Tibial artery (tissue), 4 donors: ENCODE measurements around the gene MMP1.
A peak's percentile ranks its signal among the peaks of the same experiment; 100 is the strongest.

Experiments used
- DNase-seq, 2 donors: peaks; one replicate each; pipeline ENCODE4 v3.0.0-alpha.2; 2019
- H3K27ac ChIP-seq, 2 donors: fragments of 200-600 bp; sonication (generic) in 1 of 2; 1 replicate in 1 of 2; 2 replicates in 1 of 2; pipeline ENCODE4 v1.5.1; 2018 to 2019; ENCODE audit warnings: mild to moderate bottlenecking in 1 of 2
- H3K27me3 ChIP-seq, 2 donors: fragments of 200-600 bp; sonication (generic) in 1 of 2; one replicate each; pipeline versions ENCODE4 v1.5.1 to v1.6.0; 2016 to 2019
- H3K36me3 ChIP-seq, 3 donors: fragments of 200-600 bp; sonication (generic) in 2 of 3; one replicate each; pipeline ENCODE4 v1.5.1; 2016 to 2019; ENCODE audit warnings: mild to moderate bottlenecking in 2 of 3
- H3K4me1 ChIP-seq, 4 donors: fragments of 200-600 bp; sonication (generic) in 2 of 4; 1 replicate in 3 of 4; 2 replicates in 1 of 4; pipeline ENCODE4 v1.5.1; 2016 to 2019
- H3K4me3 ChIP-seq, 2 donors: fragments of 200-600 bp; sonication (generic) in 1 of 2; 1 replicate in 1 of 2; 2 replicates in 1 of 2; pipeline ENCODE4 v1.5.1; 2018 to 2019; ENCODE audit warnings: mild to moderate bottlenecking in 2 of 2
- H3K9me3 ChIP-seq, 3 donors: fragments of 200-600 bp; sonication (generic) in 1 of 3; one replicate each; pipeline ENCODE4 v1.5.1; 2016 to 2019
- CTCF ChIP-seq, 2 experiments: fragments of 200-600 bp in 1 of 2; fragments of 450-650 bp in 1 of 2; IDR thresholded peaks; one replicate each; pipeline ENCODE4 v1.5.1; 2017 to 2019; ENCODE audit warnings: antibody characterized with exemption in 2 of 2, mild to moderate bottlenecking in 1 of 2, moderate library complexity in 1 of 2
- intact Hi-C: fragments of 100-400 bp; cut with DNase I; formaldehyde crosslinking; loops from one replicate; pipeline ENCODE4 v1.15.0; 2023; ENCODE audit warnings: low total_unique reads

Gene MMP1

GRCh38 chr11:102831489-102832440 lies 33.8 kb upstream of the MMP1 start:
- DNase-seq = no peak
- TF ChIP-seq CTCF (IDR thresholded peaks at IDR 0.05) = peak in 1 of 2 experiments; percentile 42
- Histone ChIP-seq H3K4me1 (no peaks in the 10 kb centered on the region), H3K36me3 (no peaks in the 10 kb centered on the region), H3K4me3 (peak overlapping the region in 1 of 2 donors; percentile 18), H3K27me3 (peaks cover 0 to 11% of the 10 kb centered on the region in 2 donors), H3K9me3 (no peaks in the 10 kb centered on the region), H3K27ac (no peak overlapping the region)
- intact Hi-C loops = no loop called here

GRCh38 chr11:102831128-102831488 lies 33.1 kb upstream of the MMP1 start:
- Histone ChIP-seq H3K36me3 (no peaks in the 10 kb centered on the region), H3K4me3 (peak overlapping the region in 1 of 2 donors; percentile 18), H3K27ac (no peak overlapping the region), H3K27me3 (peaks cover 0 to 11% of the 10 kb centered on the region in 2 donors), H3K4me1 (no peaks in the 10 kb centered on the region), H3K9me3 (no peaks in the 10 kb centered on the region)
- no peak for DNase-seq
- intact Hi-C loops = no loop called here
- TF ChIP-seq CTCF (IDR thresholded peaks at IDR 0.05) = no peak

- intact Hi-C loops = no loop called here
- Histone ChIP-seq H3K4me3 (no peak overlapping the region), H3K9me3 (no peaks in the 10 kb centered on the region), H3K27ac (no peak overlapping the region), H3K36me3 (no peaks in the 10 kb centered on the region), H3K27me3 (peaks cover 0 to 11% of the 10 kb centered on the region in 2 donors), H3K4me1 (no peaks in the 10 kb centered on the region)
- no peak for TF ChIP-seq CTCF (IDR thresholded peaks at IDR 0.05)
- DNase-seq = no peak
Measured at GRCh38 chr11:102830001-102830727, 32.2 kb upstream of the MMP1 start.

GRCh38 chr11:102829316-102830000 lies 31.5 kb upstream of the MMP1 start:
- no peak overlapping the region for H3K27ac ChIP-seq
- TF ChIP-seq CTCF (IDR thresholded peaks at IDR 0.05) = no peak
- H3K27me3 ChIP-seq = peaks cover 0 to 11% of the 10 kb centered on the region in 2 donors
- H3K4me3 ChIP-seq = no peak overlapping the region
- H3K36me3 ChIP-seq = no peaks in the 10 kb centered on the region
- no peak for DNase-seq
- no peaks in the 10 kb centered on the region for H3K9me3 ChIP-seq
- H3K4me1 ChIP-seq = no peaks in the 10 kb centered on the region
- intact Hi-C loops = no loop called here

GRCh38 chr11:102824556-102824955 lies 26.6 kb upstream of the MMP1 start:
- Histone ChIP-seq H3K27ac (no peak overlapping the region), H3K9me3 (no peaks in the 10 kb centered on the region), H3K4me1 (no peaks in the 10 kb centered on the region), H3K27me3 (no peaks in the 10 kb centered on the region), H3K36me3 (no peaks in the 10 kb centered on the region), H3K4me3 (no peak overlapping the region)
- intact Hi-C loops = no loop called here
- no peak for DNase-seq
- TF ChIP-seq CTCF (IDR thresholded peaks at IDR 0.05) = no peak
